GM10248 (cell line): ENCODE results near the gene PCED1A.

Source experiments
- CTCF ChIA-PET: fragments of 300-600 bp; sonication (Branson Sonifier 250); formaldehyde crosslinking; extraction: SDS; loops from one replicate; lab custom pipeline; 2021; ENCODE audit warnings: antibody characterized with exemption; lab: Yijun Ruan, JAX
- POLR2A ChIA-PET: fragments of 350-650 bp; sonication (Branson Sonifier 250); formaldehyde crosslinking; extraction: SDS; loops from one replicate; lab custom pipeline; 2020; ENCODE audit warnings: antibody characterized with exemption; lab: Yijun Ruan, JAX
- DNase-seq: peaks from one replicate; pipeline ENCODE4 v3.0.0; 2012; ENCODE audit errors: extremely low spot score
- TF ChIP-seq, protein P1 (sequence below): IDR thresholded peaks from 2 replicates; pipeline ENCODE4 v1.5.1; 2012; ENCODE audit warnings: mild to moderate bottlenecking, low read depth; ENCODE audit errors: extremely low read depth, missing control alignments, control extremely low read depth

Gene PCED1A

GRCh38 chr20:2840967-2841531 lies 594 bp upstream of the PCED1A start:
- ChIA-PET POLR2A (interaction anchor here (1.2 kb wide), 1 partner anchor 31 kb away, joined by 3 read pairs; no protein-coding TSS in a partner anchor), CTCF (interaction anchor here (0.9 kb wide), 1 partner anchor 11 kb away, joined by 4 read pairs; no protein-coding TSS in a partner anchor)
- peak; percentile 67 for DNase-seq
- TF ChIP-seq, protein P1, sequence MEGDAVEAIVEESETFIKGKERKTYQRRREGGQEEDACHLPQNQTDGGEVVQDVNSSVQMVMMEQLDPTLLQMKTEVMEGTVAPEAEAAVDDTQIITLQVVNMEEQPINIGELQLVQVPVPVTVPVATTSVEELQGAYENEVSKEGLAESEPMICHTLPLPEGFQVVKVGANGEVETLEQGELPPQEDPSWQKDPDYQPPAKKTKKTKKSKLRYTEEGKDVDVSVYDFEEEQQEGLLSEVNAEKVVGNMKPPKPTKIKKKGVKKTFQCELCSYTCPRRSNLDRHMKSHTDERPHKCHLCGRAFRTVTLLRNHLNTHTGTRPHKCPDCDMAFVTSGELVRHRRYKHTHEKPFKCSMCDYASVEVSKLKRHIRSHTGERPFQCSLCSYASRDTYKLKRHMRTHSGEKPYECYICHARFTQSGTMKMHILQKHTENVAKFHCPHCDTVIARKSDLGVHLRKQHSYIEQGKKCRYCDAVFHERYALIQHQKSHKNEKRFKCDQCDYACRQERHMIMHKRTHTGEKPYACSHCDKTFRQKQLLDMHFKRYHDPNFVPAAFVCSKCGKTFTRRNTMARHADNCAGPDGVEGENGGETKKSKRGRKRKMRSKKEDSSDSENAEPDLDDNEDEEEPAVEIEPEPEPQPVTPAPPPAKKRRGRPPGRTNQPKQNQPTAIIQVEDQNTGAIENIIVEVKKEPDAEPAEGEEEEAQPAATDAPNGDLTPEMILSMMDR, result no peak

- TF ChIP-seq, protein P1, result no peak
- no peak for DNase-seq
- CTCF ChIA-PET, result interaction anchor here (1.3 to 1.7 kb wide), 3 partner anchors 12 to 148 kb away, joined by 3 to 5 read pairs (median 3); no protein-coding TSS in a partner anchor
- POLR2A ChIA-PET, result interaction anchor here (1.2 kb wide), 1 partner anchor 33 kb away, joined by 3 read pairs; no protein-coding TSS in a partner anchor
These were observed 720 bp downstream of the PCED1A start for GRCh38 chr20:2839732-2840137.

DNA sequence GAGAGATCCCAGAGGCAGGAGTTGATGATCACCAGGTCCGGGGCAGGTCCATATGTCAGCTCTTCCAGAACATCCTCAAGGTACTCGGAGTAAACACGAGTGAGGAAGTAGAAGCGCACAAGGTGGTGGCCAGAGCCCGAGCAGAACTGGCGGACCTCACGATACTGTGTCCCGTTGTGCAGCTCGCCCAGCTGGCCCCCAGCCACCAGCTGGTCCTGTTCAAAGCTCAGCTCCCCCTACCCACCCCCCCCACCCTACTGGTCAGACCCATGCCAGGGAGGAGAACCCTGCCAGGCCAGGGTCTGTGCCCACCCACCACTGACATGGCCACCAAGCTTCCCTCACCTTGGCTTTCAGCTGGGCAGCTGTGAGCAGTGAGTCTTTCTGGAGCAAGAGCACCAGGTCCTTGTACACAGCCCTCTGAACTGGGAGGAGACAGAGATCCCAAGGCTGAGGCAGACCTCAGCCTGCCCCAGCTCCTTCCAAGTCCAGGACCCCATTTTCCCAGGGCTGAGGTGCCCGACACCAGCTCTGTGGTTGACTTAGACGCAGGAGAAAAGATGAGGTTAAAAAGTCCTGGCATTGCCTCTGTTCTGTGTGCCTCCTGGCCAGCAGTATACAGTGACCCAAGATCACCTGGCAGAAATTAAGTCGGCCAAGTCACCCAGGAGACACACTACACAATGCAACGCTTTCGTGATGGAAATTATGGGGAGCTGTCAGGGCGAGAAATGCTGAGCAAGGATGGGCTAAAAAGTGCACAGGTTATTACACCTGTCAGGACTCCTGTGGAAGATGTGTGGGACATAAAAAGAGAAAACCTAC lies 1.4 kb downstream of the PCED1A start:
- ChIA-PET POLR2A (interaction anchor here (0.6 to 0.7 kb wide), 2 partner anchors 68 to 263 kb away, joined by 4 to 6 read pairs; no protein-coding TSS in a partner anchor), CTCF (interaction anchor here (1.2 to 1.7 kb wide), 5 partner anchors 12 to 149 kb away, joined by 3 to 5 read pairs (median 5); no protein-coding TSS in a partner anchor)
- TF ChIP-seq, protein P1, result no peak
- DNase-seq, result peak; percentile 20

DNA sequence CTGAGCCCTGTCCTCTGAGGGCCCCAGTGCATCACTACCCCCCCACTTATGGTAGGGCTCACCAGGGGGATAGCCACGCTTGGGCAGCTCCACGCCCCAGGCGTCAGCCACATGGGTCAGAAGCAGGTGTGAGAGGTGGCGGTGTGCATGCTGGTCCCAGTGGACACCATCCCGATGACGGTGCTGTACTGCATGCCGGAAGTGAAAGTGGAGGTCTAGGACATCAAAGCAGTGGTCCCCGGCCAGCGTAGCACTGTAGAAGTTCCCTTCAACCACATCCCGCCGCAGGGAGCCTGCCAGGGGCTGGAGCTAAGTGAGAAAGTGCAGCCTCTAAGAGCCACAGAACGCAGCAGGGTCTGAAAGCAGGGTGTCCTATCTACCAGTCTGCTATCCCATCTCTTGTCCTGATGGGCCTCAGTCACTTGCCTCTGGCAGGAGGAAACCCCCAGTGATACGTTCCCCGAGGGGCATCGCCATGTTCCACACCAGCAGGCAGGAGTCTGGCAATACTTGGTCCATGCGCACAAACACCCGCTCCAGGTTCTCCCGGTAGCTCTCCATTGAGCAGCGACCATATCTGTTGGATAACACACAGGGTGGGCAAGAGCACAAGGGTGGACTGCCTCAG lies 2.2 kb downstream of the PCED1A start:
- DNase-seq, result peak; percentile 18
- TF ChIP-seq, protein P1, result no peak
- ChIA-PET POLR2A (interaction anchor here (0.6 kb wide), 1 partner anchor 263 kb away, joined by 6 read pairs; no protein-coding TSS in a partner anchor), CTCF (interaction anchor here (1.0 to 1.7 kb wide), 4 partner anchors 11 to 85 kb away, joined by 3 to 5 read pairs (median 5); no protein-coding TSS in a partner anchor)

GRCh38 chr20:2837221-2837960 lies 3.1 kb downstream of the PCED1A start:
- ChIA-PET CTCF (interaction anchor here (1.0 kb wide), 1 partner anchor 15 kb away, joined by 3 read pairs; no protein-coding TSS in a partner anchor), POLR2A (no interaction called here)
- TF ChIP-seq, protein P1, result no peak
- no peak for DNase-seq
